WTC11 (cell line): ENCODE measurements around the gene M1AP. TPM values are rescaled to one million over a fixed set of nuclear protein-coding genes. Genes with fewer than 3 reads are reported as not detected.

Experiments used
- ATAC-seq: fragments of 200-7000 bp; cut with Tn5 transposase; 2 replicates; pipeline ENCODE4 v1.10.0; 2021; ENCODE audit warnings: mild to moderate bottlenecking, moderate library complexity
- CTCF ChIA-PET: fragments of 300-600 bp; sonication (Branson Sonifier 250); formaldehyde crosslinking; loops from one replicate; lab custom pipeline; 2021; ENCODE audit warnings: antibody characterized with exemption; lab: Charles Lee
- POLR2A ChIA-PET: fragments of 350-600 bp; sonication (Branson Sonifier 250); formaldehyde crosslinking; loops from one replicate; lab custom pipeline; 2021; ENCODE audit warnings: antibody characterized with exemption; lab: Charles Lee
- DNase-seq: peaks from one replicate; pipeline ENCODE4 v3.0.0; 2021; ENCODE audit warnings: low spot score
- H3K27ac Mint-ChIP-seq: 2 replicates; pipeline ENCODE4 v1.8.0; 2021; ENCODE audit warnings: mixed read lengths
- H3K27me3 Mint-ChIP-seq: 2 replicates; pipeline ENCODE4 v1.8.0; 2021; ENCODE audit warnings: low read depth, mild to moderate bottlenecking, moderate library complexity, mixed read lengths
- H3K36me3 Mint-ChIP-seq: 2 replicates; pipeline ENCODE4 v1.8.0; 2021; ENCODE audit warnings: mixed read lengths
- H3K4me1 Mint-ChIP-seq: 2 replicates; pipeline ENCODE4 v1.8.0; 2022; ENCODE audit warnings: mixed read lengths
- H3K4me3 Mint-ChIP-seq: 2 replicates; pipeline ENCODE4 v1.8.0; 2021; ENCODE audit warnings: mild to moderate bottlenecking, moderate library complexity, mixed read lengths
- H3K9me3 Mint-ChIP-seq: 2 replicates; pipeline ENCODE4 v1.8.0; 2021; ENCODE audit warnings: mixed read lengths
- ATF1 ChIP-seq: sonication (generic); formaldehyde crosslinking; IDR thresholded peaks from 2 replicates; pipeline ENCODE4 v1.8.1; 2023; ENCODE audit warnings: mild to moderate bottlenecking, moderate library complexity, missing genetic modification reagents
- ETV6 ChIP-seq: sonication (generic); formaldehyde crosslinking; IDR thresholded peaks from 2 replicates; pipeline ENCODE4 v1.8.1; 2022; ENCODE audit warnings: mild to moderate bottlenecking, missing genetic modification reagents
- NFE2L1 ChIP-seq: sonication (generic); formaldehyde crosslinking; IDR thresholded peaks from 2 replicates; pipeline ENCODE4 v1.8.1; 2023; ENCODE audit warnings: missing genetic modification reagents
- RELA ChIP-seq: sonication (generic); formaldehyde crosslinking; IDR thresholded peaks from 2 replicates; pipeline ENCODE4 v1.8.1; 2022; ENCODE audit warnings: missing genetic modification reagents, mild to moderate bottlenecking, borderline replicate concordance
- RORB ChIP-seq: fragments of 250-450 bp; sonication (Bioruptor Pico); IDR thresholded peaks from 2 replicates; pipeline ENCODE4 v1.9.0; 2021; ENCODE audit warnings: mild to moderate bottlenecking
- TEAD1 ChIP-seq: sonication (generic); formaldehyde crosslinking; IDR thresholded peaks from 2 replicates; pipeline ENCODE4 v1.8.0; 2022; ENCODE audit warnings: mild to moderate bottlenecking, missing genetic modification reagents
- TEAD4 ChIP-seq: sonication (generic); formaldehyde crosslinking; IDR thresholded peaks from 2 replicates; pipeline ENCODE4 v1.8.0; 2022; ENCODE audit warnings: mild to moderate bottlenecking, missing genetic modification reagents
- ZNF396 ChIP-seq: fragments of 250-450 bp; sonication (Bioruptor Pico); IDR thresholded peaks from 2 replicates; pipeline ENCODE4 v1.8.0; 2021; ENCODE audit warnings: mild to moderate bottlenecking, moderate library complexity, borderline replicate concordance
- ZNF423 ChIP-seq: fragments of 250-450 bp; sonication (Bioruptor Pico); IDR thresholded peaks from 2 replicates; pipeline ENCODE4 v2.1.2; 2022; ENCODE audit warnings: mild to moderate bottlenecking, moderate library complexity
- total RNA-seq: library from RNA; stranded (reverse); gene quantifications from 3 replicates; pipeline ENCODE4 v1.2.3, GENCODE V29; 2021
- TF ChIP-seq, protein P1 (sequence below): sonication (generic); formaldehyde crosslinking; IDR thresholded peaks from 2 replicates; pipeline ENCODE4 v1.8.0; 2023; ENCODE audit warnings: missing genetic modification reagents, mild to moderate bottlenecking, borderline replicate concordance
- TF ChIP-seq, protein P2 (sequence below): sonication (generic); formaldehyde crosslinking; IDR thresholded peaks from 2 replicates; pipeline ENCODE4 v1.8.1; 2022; ENCODE audit warnings: mild to moderate bottlenecking, missing genetic modification reagents, moderate library complexity, borderline replicate concordance
- TF ChIP-seq, protein P3 (sequence below): sonication (generic); formaldehyde crosslinking; IDR thresholded peaks from 2 replicates; pipeline ENCODE4 v1.8.0; 2022; ENCODE audit warnings: mild to moderate bottlenecking, missing genetic modification reagents
- TF ChIP-seq, protein P4 (sequence below): sonication (generic); formaldehyde crosslinking; IDR thresholded peaks from 2 replicates; pipeline ENCODE4 v1.8.1; 2023; ENCODE audit warnings: mild to moderate bottlenecking, missing genetic modification reagents
- TF ChIP-seq, protein P5 (sequence below): sonication (generic); formaldehyde crosslinking; IDR thresholded peaks from 2 replicates; pipeline ENCODE4 v1.8.1; 2022; ENCODE audit warnings: missing genetic modification reagents, borderline replicate concordance
- TF ChIP-seq, protein P6 (sequence below): fragments of 250-450 bp; sonication (Bioruptor Pico); IDR thresholded peaks from 2 replicates; pipeline ENCODE4 v1.9.0; 2021; ENCODE audit warnings: moderate library complexity, mild to moderate bottlenecking, inconsistent platforms, borderline replicate concordance
- TF ChIP-seq, protein P7 (sequence below): sonication (generic); formaldehyde crosslinking; IDR thresholded peaks from 2 replicates; pipeline ENCODE4 v1.8.1; 2023; ENCODE audit warnings: mild to moderate bottlenecking, missing genetic modification reagents
- TF ChIP-seq, protein P8 (sequence below): sonication (generic); formaldehyde crosslinking; IDR thresholded peaks from 2 replicates; pipeline ENCODE4 v1.8.0; 2022; ENCODE audit warnings: mild to moderate bottlenecking, missing genetic modification reagents
- TF ChIP-seq, protein P9 (sequence below): fragments of 250-450 bp; sonication (Bioruptor Pico); conservative IDR thresholded peaks from 2 replicates; pipeline ENCODE4 v1.9.0; 2021; ENCODE audit warnings: mild to moderate bottlenecking

M1AP gene
- total RNA-seq, 1 experiment from 2014 or later = 5.9 TPM

DNA sequence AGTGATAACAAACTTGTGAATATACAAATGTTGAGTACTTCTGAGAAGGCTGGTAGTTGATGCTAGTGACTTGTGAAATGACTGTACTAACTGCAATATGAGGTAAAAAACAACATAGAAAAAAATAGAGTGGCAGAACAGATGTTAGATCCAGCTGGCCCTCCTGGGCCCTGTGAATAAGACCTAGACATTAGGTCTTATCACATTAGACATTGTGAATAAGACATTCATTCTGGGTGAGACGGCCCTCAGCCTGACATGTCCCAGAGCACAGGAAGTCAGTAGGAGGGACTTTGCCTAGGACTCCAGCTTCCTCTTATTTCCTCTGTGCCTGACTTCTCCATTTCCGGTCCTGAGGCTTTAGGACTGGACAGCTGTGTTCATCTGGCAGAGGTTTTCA is 70.7 kb downstream of the M1AP start (continued):
- TF ChIP-seq, protein P1, sequence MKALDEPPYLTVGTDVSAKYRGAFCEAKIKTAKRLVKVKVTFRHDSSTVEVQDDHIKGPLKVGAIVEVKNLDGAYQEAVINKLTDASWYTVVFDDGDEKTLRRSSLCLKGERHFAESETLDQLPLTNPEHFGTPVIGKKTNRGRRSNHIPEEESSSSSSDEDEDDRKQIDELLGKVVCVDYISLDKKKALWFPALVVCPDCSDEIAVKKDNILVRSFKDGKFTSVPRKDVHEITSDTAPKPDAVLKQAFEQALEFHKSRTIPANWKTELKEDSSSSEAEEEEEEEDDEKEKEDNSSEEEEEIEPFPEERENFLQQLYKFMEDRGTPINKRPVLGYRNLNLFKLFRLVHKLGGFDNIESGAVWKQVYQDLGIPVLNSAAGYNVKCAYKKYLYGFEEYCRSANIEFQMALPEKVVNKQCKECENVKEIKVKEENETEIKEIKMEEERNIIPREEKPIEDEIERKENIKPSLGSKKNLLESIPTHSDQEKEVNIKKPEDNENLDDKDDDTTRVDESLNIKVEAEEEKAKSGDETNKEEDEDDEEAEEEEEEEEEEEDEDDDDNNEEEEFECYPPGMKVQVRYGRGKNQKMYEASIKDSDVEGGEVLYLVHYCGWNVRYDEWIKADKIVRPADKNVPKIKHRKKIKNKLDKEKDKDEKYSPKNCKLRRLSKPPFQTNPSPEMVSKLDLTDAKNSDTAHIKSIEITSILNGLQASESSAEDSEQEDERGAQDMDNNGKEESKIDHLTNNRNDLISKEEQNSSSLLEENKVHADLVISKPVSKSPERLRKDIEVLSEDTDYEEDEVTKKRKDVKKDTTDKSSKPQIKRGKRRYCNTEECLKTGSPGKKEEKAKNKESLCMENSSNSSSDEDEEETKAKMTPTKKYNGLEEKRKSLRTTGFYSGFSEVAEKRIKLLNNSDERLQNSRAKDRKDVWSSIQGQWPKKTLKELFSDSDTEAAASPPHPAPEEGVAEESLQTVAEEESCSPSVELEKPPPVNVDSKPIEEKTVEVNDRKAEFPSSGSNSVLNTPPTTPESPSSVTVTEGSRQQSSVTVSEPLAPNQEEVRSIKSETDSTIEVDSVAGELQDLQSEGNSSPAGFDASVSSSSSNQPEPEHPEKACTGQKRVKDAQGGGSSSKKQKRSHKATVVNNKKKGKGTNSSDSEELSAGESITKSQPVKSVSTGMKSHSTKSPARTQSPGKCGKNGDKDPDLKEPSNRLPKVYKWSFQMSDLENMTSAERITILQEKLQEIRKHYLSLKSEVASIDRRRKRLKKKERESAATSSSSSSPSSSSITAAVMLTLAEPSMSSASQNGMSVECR (CRISPR knock-in tag) = no peak
- TF ChIP-seq TEAD1 (CRISPR knock-in tag) (no peak), TEAD4 (CRISPR knock-in tag) (no peak), NFE2L1 (no peak), RORB (no peak)
- TF ChIP-seq, protein P2, sequence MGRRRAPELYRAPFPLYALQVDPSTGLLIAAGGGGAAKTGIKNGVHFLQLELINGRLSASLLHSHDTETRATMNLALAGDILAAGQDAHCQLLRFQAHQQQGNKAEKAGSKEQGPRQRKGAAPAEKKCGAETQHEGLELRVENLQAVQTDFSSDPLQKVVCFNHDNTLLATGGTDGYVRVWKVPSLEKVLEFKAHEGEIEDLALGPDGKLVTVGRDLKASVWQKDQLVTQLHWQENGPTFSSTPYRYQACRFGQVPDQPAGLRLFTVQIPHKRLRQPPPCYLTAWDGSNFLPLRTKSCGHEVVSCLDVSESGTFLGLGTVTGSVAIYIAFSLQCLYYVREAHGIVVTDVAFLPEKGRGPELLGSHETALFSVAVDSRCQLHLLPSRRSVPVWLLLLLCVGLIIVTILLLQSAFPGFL (CRISPR knock-in tag) = no peak
- TF ChIP-seq, protein P3, sequence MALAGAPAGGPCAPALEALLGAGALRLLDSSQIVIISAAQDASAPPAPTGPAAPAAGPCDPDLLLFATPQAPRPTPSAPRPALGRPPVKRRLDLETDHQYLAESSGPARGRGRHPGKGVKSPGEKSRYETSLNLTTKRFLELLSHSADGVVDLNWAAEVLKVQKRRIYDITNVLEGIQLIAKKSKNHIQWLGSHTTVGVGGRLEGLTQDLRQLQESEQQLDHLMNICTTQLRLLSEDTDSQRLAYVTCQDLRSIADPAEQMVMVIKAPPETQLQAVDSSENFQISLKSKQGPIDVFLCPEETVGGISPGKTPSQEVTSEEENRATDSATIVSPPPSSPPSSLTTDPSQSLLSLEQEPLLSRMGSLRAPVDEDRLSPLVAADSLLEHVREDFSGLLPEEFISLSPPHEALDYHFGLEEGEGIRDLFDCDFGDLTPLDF (CRISPR knock-in tag) = no peak

DNA sequence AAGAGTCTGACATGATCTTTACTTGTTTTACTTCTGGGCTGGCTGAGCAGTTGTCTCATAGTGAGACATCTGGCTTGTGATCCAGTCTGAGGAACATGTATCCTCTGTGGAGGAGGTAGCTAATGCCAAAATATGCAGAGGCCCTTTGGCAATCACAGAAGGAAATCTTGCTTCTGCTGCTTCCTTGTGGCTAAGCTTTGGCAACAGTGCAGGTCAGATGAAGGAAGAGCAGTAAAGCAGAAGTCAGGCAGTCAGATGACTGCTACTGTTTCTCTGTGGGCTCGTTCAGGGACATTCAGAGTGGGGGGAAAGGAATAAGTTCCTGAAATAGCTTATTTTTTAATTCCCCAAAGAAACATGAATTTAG is 71.3 kb downstream of the M1AP start:
- POLR2A ChIA-PET = no interaction called here
- no peaks in the 10 kb centered on the region for H3K9me3 Mint-ChIP-seq
- no peak overlapping the region for H3K27ac Mint-ChIP-seq
- CTCF ChIA-PET = interaction anchor here (0.7 to 3.9 kb wide), 2 partner anchors 9 to 115 kb away, joined by 3 to 14 read pairs; no protein-coding TSS in a partner anchor
- H3K27me3 Mint-ChIP-seq = peaks cover 23% of the 10 kb centered on the region
- no peak overlapping the region for H3K4me3 Mint-ChIP-seq
- H3K36me3 Mint-ChIP-seq = no peaks in the 10 kb centered on the region
- H3K4me1 Mint-ChIP-seq = peaks cover 10% of the 10 kb centered on the region
- DNase-seq (no peak), ATAC-seq (no peak)
- TF ChIP-seq, protein P4, sequence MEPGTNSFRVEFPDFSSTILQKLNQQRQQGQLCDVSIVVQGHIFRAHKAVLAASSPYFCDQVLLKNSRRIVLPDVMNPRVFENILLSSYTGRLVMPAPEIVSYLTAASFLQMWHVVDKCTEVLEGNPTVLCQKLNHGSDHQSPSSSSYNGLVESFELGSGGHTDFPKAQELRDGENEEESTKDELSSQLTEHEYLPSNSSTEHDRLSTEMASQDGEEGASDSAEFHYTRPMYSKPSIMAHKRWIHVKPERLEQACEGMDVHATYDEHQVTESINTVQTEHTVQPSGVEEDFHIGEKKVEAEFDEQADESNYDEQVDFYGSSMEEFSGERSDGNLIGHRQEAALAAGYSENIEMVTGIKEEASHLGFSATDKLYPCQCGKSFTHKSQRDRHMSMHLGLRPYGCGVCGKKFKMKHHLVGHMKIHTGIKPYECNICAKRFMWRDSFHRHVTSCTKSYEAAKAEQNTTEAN (CRISPR knock-in tag) = no peak
- TF ChIP-seq, protein P5, sequence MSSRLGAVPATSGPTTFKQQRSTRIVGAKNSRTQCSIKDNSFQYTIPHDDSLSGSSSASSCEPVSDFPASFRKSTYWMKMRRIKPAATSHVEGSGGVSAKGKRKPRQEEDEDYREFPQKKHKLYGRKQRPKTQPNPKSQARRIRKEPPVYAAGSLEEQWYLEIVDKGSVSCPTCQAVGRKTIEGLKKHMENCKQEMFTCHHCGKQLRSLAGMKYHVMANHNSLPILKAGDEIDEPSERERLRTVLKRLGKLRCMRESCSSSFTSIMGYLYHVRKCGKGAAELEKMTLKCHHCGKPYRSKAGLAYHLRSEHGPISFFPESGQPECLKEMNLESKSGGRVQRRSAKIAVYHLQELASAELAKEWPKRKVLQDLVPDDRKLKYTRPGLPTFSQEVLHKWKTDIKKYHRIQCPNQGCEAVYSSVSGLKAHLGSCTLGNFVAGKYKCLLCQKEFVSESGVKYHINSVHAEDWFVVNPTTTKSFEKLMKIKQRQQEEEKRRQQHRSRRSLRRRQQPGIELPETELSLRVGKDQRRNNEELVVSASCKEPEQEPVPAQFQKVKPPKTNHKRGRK (CRISPR knock-in tag) = no peak
- TF ChIP-seq ZNF396 (CRISPR knock-in tag) (no peak), ATF1 (CRISPR knock-in tag) (no peak), ETV6 (CRISPR knock-in tag) (no peak), RORB (no peak), RELA (CRISPR knock-in tag) (no peak), ZNF423 (CRISPR knock-in tag) (no peak)
- TF ChIP-seq, protein P6, sequence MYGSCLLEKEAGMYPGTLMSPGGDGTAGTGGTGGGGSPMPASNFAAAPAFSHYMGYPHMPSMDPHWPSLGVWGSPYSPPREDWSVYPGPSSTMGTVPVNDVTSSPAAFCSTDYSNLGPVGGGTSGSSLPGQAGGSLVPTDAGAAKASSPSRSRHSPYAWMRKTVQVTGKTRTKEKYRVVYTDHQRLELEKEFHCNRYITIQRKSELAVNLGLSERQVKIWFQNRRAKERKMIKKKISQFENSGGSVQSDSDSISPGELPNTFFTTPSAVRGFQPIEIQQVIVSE (CRISPR knock-in tag) = no peak
- TF ChIP-seq, protein P7, sequence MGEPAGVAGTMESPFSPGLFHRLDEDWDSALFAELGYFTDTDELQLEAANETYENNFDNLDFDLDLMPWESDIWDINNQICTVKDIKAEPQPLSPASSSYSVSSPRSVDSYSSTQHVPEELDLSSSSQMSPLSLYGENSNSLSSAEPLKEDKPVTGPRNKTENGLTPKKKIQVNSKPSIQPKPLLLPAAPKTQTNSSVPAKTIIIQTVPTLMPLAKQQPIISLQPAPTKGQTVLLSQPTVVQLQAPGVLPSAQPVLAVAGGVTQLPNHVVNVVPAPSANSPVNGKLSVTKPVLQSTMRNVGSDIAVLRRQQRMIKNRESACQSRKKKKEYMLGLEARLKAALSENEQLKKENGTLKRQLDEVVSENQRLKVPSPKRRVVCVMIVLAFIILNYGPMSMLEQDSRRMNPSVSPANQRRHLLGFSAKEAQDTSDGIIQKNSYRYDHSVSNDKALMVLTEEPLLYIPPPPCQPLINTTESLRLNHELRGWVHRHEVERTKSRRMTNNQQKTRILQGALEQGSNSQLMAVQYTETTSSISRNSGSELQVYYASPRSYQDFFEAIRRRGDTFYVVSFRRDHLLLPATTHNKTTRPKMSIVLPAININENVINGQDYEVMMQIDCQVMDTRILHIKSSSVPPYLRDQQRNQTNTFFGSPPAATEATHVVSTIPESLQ (CRISPR knock-in tag) = no peak
- TF ChIP-seq, protein P8, sequence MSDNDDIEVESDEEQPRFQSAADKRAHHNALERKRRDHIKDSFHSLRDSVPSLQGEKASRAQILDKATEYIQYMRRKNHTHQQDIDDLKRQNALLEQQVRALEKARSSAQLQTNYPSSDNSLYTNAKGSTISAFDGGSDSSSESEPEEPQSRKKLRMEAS (CRISPR knock-in tag) = no peak
- TF ChIP-seq, protein P9, sequence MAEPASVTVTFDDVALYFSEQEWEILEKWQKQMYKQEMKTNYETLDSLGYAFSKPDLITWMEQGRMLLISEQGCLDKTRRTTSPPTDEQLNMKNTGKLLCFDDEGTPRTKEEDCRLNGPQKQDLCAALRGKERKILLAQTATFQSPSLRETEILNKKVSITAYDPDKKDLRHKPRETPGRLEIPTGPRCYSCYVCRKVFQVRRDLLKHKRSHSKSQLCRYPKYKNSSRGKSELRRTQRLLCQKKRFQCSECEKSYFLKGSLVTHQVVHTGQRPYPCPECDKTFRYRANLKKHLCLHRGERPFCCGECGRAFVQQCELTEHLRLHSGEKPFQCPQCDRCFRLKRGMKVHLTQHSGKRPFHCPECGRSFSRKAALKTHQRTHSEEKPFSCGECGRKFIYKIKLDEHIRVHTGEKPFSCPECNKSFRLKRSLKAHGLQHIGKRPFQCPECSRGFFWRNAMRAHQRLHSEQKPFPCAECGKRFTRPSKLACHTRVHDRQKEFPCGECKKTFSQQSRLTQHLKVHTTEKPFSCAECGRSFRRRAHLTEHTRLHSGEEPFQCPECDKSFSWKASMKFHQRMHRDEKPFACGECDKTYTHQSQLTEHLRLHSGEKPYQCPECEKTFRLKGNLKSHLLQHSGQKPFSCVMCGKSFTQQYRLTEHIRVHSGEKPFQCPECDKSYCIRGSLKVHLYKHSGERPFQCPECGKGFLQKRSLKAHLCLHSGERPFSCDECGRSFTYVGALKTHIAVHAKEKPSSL (CRISPR knock-in tag) = no peak
